Measurements from ENCODE around the gene GABRB1.

The GABRB1 gene

DNA sequence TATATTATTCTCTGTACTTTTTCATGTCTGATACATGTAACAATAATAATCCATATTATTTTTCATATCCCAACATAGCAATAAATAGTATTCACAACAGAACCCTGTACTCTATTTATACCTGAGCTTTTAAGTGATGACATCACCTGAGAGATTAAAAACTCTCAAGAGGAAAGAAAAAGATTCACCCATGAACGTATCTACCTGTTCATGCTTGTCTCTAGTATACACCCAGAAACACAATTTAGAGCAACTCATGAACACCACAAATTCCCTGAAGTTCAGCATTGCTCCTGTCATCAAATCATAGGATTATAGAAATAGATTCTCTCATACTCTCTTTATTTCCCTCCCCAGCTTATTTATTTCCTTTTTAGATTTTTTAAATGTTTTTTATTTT, 185.9 kb downstream of the GABRB1 start:
- TF ChIP-seq, protein P1, sequence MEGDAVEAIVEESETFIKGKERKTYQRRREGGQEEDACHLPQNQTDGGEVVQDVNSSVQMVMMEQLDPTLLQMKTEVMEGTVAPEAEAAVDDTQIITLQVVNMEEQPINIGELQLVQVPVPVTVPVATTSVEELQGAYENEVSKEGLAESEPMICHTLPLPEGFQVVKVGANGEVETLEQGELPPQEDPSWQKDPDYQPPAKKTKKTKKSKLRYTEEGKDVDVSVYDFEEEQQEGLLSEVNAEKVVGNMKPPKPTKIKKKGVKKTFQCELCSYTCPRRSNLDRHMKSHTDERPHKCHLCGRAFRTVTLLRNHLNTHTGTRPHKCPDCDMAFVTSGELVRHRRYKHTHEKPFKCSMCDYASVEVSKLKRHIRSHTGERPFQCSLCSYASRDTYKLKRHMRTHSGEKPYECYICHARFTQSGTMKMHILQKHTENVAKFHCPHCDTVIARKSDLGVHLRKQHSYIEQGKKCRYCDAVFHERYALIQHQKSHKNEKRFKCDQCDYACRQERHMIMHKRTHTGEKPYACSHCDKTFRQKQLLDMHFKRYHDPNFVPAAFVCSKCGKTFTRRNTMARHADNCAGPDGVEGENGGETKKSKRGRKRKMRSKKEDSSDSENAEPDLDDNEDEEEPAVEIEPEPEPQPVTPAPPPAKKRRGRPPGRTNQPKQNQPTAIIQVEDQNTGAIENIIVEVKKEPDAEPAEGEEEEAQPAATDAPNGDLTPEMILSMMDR (IDR thresholded peaks at IDR 0.05; ENCODE audit: low read depth, low read length): no peak
- H3K4me1 ChIP-seq: peaks cover 25% of the 10 kb centered on the region

DNA sequence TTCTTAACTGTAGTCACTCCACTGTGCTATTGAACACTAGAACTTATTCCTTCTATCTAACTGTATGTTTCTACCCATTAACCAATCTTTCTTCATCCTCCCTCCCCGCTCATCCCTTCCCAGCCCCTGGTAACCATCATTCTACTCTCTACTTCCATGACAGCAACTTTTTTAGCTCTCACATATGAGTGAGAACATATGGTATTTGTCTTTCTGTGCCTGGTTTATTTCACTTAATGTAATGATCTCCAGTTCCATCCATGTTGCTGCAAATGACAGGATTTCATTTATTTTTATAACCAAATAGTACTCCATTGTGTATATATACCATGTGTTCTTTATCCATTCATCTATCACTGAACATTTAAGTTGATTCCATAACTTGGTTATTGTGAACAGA, 186.5 kb downstream of the GABRB1 start:
- TF ChIP-seq, protein P1 (IDR thresholded peaks at IDR 0.05; ENCODE audit: low read depth, low read length): no peak
- Histone ChIP-seq H3K27me3 (no peaks in the 10 kb centered on the region), H3K4me3 (ENCODE audit: low read depth, low read length) (no peak overlapping the region), H3K36me3 (no peaks in the 10 kb centered on the region), H3K4me1 (peaks cover 23% of the 10 kb centered on the region), H3K9me3 (no peaks in the 10 kb centered on the region)
- peak; percentile 15 for DNase-seq

More for the DNA sequence above, 185.9 kb downstream of the GABRB1 start:
- H3K36me3 ChIP-seq: no peaks in the 10 kb centered on the region
- H3K9me3 ChIP-seq: no peaks in the 10 kb centered on the region
- H3K27me3 ChIP-seq: no peaks in the 10 kb centered on the region
- no peak for DNase-seq
- no peak overlapping the region for H3K4me3 ChIP-seq (ENCODE audit: low read depth, low read length)

DNA sequence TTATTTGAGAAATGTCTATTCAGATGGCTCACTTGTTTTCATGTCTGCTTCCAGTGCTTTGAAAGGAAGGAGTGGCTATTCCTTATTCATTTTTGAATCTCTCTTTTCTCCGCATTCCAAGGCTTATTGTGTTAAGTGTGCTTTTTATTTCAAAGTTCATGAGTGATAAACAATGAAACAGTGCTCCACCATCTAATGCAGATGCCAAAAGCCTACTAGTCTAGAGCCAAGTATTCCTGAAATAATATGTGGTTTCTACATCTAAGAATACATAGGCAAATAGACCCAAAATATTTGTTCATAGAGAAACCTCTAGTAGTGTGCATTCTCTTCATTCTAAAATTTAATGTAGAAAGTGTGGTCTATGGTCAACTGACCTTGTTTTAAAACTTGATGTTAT, 187.3 kb downstream of the GABRB1 start:
- TF ChIP-seq, protein P1 (IDR thresholded peaks at IDR 0.05; ENCODE audit: low read depth, low read length): no peak
- Histone ChIP-seq H3K27me3 (no peaks in the 10 kb centered on the region), H3K4me3 (ENCODE audit: low read depth, low read length) (no peak overlapping the region), H3K9me3 (no peaks in the 10 kb centered on the region), H3K36me3 (no peaks in the 10 kb centered on the region), H3K4me1 (peaks cover 15% of the 10 kb centered on the region)
- DNase-seq: no peak

DNA sequence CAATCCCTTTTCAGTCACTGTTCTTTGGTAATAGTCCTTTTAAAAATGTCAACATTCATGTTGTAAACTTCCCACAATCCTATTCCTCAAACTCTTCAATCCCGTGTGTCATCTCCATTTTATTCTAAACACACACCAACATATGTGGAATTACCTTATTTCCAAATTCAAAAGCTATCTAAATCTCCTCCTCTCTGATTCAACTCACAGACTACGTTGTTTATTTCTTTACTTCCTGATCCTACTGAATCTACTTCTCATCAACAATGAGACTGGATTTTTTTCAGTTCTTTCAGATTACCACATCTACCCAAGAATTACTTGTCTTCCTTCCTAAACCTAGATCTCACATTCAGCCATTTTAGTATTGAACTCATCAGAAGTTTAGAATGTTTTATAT, 188.2 kb downstream of the GABRB1 start:
- DNase-seq: no peak
- H3K4me3 ChIP-seq (ENCODE audit: low read depth, low read length): no peak overlapping the region
- no peaks in the 10 kb centered on the region for H3K9me3 ChIP-seq
- no peaks in the 10 kb centered on the region for H3K27me3 ChIP-seq
- peaks cover 9% of the 10 kb centered on the region for H3K4me1 ChIP-seq
- TF ChIP-seq, protein P1 (IDR thresholded peaks at IDR 0.05; ENCODE audit: low read depth, low read length): no peak
- H3K36me3 ChIP-seq: no peaks in the 10 kb centered on the region

DNA sequence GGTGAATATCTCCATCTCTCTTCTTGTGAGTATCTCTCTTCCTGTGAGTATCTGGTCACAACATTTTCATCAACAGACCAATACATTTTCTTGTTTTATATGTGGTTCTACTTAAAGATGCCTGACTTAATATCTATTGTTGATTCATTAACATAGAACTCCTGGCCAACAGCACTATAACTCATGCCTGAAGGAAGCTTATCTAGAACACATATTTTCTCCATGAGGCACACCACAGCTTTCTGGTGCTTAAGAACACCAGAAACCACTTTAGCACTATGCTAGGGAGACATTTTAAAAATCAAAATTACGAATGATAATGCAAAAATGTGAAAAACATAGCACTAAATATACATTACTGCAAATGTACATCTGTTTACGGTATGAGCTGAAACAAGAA, 190.4 kb downstream of the GABRB1 start:
- no peaks in the 10 kb centered on the region for H3K9me3 ChIP-seq
- DNase-seq: no peak

DNA sequence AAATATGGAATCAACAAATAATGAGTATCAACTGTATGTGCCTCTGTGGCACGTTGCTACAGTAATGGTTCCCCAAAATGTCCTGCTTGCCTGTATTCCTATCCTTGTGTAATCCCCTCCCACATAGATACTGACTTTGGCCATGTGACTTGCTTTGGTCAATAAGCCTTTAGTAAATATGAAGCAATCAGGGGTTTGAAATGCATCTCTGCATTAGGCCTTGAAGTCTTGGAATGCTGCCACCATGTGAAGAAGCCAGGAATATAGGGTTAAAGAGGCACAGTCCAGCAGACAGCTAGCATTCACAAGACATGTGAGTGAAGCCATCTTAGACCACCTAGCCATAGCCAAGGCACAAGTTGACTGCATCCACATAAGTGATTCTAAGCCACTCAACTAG, 190.9 kb downstream of the GABRB1 start:
- Histone ChIP-seq H3K9me3 (no peaks in the 10 kb centered on the region), H3K27me3 (no peaks in the 10 kb centered on the region), H3K36me3 (no peaks in the 10 kb centered on the region), H3K4me1 (peaks cover 9% of the 10 kb centered on the region), H3K4me3 (ENCODE audit: low read depth, low read length) (no peak overlapping the region)
- no peak for DNase-seq
- TF ChIP-seq, protein P1 (IDR thresholded peaks at IDR 0.05; ENCODE audit: low read depth, low read length): no peak

More for the DNA sequence above, 190.4 kb downstream of the GABRB1 start:
- no peaks in the 10 kb centered on the region for H3K27me3 ChIP-seq
- H3K36me3 ChIP-seq: no peaks in the 10 kb centered on the region
- TF ChIP-seq, protein P1 (IDR thresholded peaks at IDR 0.05; ENCODE audit: low read depth, low read length): no peak
- no peak overlapping the region for H3K4me3 ChIP-seq (ENCODE audit: low read depth, low read length)
- H3K4me1 ChIP-seq: peaks cover 9% of the 10 kb centered on the region

Data from BE2C (cell line).